ENCODE data around the gene RETREG2.

RETREG2 gene

GRCh38 chr2:219214141-219214540, 36.1 kb downstream of the RETREG2 start:
- no peak for DNase-seq (ENCODE audit: low read depth in 2 of 2, low spot score in 1 of 2)

GRCh38 chr2:219214786-219215185, 36.7 kb downstream of the RETREG2 start:
- no peak for DNase-seq (ENCODE audit: low read depth in 2 of 2, low spot score in 1 of 2)

GRCh38 chr2:219215871-219216534, 37.9 kb downstream of the RETREG2 start:
- no peak for DNase-seq (ENCODE audit: low read depth in 2 of 2, low spot score in 1 of 2)

GRCh38 chr2:219216535-219216915, 38.5 kb downstream of the RETREG2 start:
- DNase-seq (ENCODE audit: low read depth in 2 of 2, low spot score in 1 of 2) = no peak

GRCh38 chr2:219218217-219218731, 40.2 kb downstream of the RETREG2 start:
- no peak for DNase-seq (ENCODE audit: low read depth in 2 of 2, low spot score in 1 of 2)

GRCh38 chr2:219218732-219219701, 40.9 kb downstream of the RETREG2 start, which contains the start of gene ABCB6:
Gene ABCB6, minus strand, starts transcription at chr2:219218958. Its CDS starts 285 bp downstream, at chr2:219218673.
- DNase-seq (ENCODE audit: low read depth in 2 of 2, low spot score in 1 of 2) = peak; percentile 47 to 69

GRCh38 chr2:219219784-219220532, 41.9 kb downstream of the RETREG2 start:
- DNase-seq (ENCODE audit: low read depth in 2 of 2, low spot score in 1 of 2) = no peak

- no peak for DNase-seq (ENCODE audit: low read depth in 2 of 2, low spot score in 1 of 2)
Observed at GRCh38 chr2:219220652-219221402, 42.8 kb downstream of the RETREG2 start.

GRCh38 chr2:219221957-219222518, 44.0 kb downstream of the RETREG2 start:
- DNase-seq (ENCODE audit: low read depth in 2 of 2, low spot score in 1 of 2) = no peak

- no peak for DNase-seq (ENCODE audit: low read depth in 2 of 2, low spot score in 1 of 2)
Observed at GRCh38 chr2:219223831-219224610, 45.9 kb downstream of the RETREG2 start.

GRCh38 chr2:219225350-219225749, 47.3 kb downstream of the RETREG2 start:
- DNase-seq (ENCODE audit: low read depth in 2 of 2, low spot score in 1 of 2) = no peak

- no peak for DNase-seq (ENCODE audit: low read depth in 2 of 2, low spot score in 1 of 2)
Observed at GRCh38 chr2:219228041-219228910, 50.2 kb downstream of the RETREG2 start.

GRCh38 chr2:219228911-219229304, 50.8 kb downstream of the RETREG2 start:
- DNase-seq (ENCODE audit: low read depth in 2 of 2, low spot score in 1 of 2) = no peak

GRCh38 chr2:219229305-219230058, 51.4 kb downstream of the RETREG2 start, which contains the start of the genes ANKZF1 and ATG9A:
Gene ANKZF1, plus strand, starts transcription at chr2:219229806. Its CDS starts 452 bp downstream, at chr2:219230258.
Gene ATG9A, minus strand, starts transcription at chr2:219229636. Its CDS starts 1,612 bp downstream, at chr2:219228024.
- peak; percentile 91 to 95 for DNase-seq (ENCODE audit: low read depth in 2 of 2, low spot score in 1 of 2)

GRCh38 chr2:219230059-219230540, 52.0 kb downstream of the RETREG2 start:
- DNase-seq (ENCODE audit: low read depth in 2 of 2, low spot score in 1 of 2) = no peak

GRCh38 chr2:219234331-219234730, 56.3 kb downstream of the RETREG2 start:
- no peak for DNase-seq (ENCODE audit: low read depth in 2 of 2, low spot score in 1 of 2)

All from stimulated activated CD8-positive, alpha-beta memory T cell treated with anti-CD3 and anti-CD28 coated beads, Interleukin-4, amount 100 ng/mL, for 1 hour (primary cell).